Body of pancreas (tissue), 4 donors: ENCODE data around the gene GREM1. TPM values are rescaled to one million over a fixed set of nuclear protein-coding genes. Genes with fewer than 3 reads are reported as not detected.

ENCODE experiments used
- ATAC-seq: fragments of 150-250 bp; one replicate; pipeline ENCODE4 v1.9.1; 2016
- DNase-seq, 4 donors: peaks; one replicate each; pipeline ENCODE4 v3.0.0-alpha.2; 2019
- H3K27ac ChIP-seq, 4 donors: fragments of 200-600 bp; sonication (generic); 1 replicate in 3 of 4; 2 replicates in 1 of 4; pipeline versions ENCODE4 v1.5.1 to v1.6.1; 2016 to 2019; ENCODE audit warnings: mild to moderate bottlenecking in 1 of 4, mixed read lengths in 1 of 4, moderate library complexity in 1 of 4
- H3K27me3 ChIP-seq, 2 donors: fragments of 200-600 bp; sonication (generic); one replicate each; pipeline ENCODE4 v1.6.0; 2016; ENCODE audit warnings: mild to moderate bottlenecking in 1 of 2
- H3K36me3 ChIP-seq, 2 donors: fragments of 200-600 bp; sonication (generic); replicated peaks in 1 of 2; 2 replicates each; pipeline ENCODE4 v1.5.1; 2016; ENCODE audit warnings: low read depth in 2 of 2; ENCODE audit not compliant: insufficient read depth in 1 of 2
- H3K4me1 ChIP-seq: fragments of 200-600 bp; sonication (generic); one replicate; pipeline ENCODE4 v1.6.0; 2016
- H3K4me3 ChIP-seq, 2 donors: fragments of 200-600 bp; sonication (generic); 1 replicate in 1 of 2; 2 replicates in 1 of 2; pipeline ENCODE4 v1.5.1; 2016 to 2019
- H3K9me3 ChIP-seq, 3 donors: fragments of 200-600 bp; sonication (generic); 1 replicate in 2 of 3; 2 replicates in 1 of 3; pipeline ENCODE4 v1.5.1; 2016
- POLR2A ChIP-seq, 3 donors: fragments of 450-650 bp; IDR thresholded peaks; one replicate each; pipeline ENCODE4 v1.6.1; 2016; ENCODE audit warnings: antibody characterized with exemption in 3 of 3, mild to moderate bottlenecking in 2 of 3
- WGBS, 2 donors: methylation state at CpG; one replicate each; pipeline ENCODE4 v1.1.5; 2017; 5-methylcytosine and 5-hydroxymethylcytosine counted together
- intact Hi-C: fragments of 100-400 bp; cut with DNase I; formaldehyde crosslinking; loops from one replicate; pipeline ENCODE4 v1.15.1; 2023
- total RNA-seq, 2 donors: library from RNA; depleted of rRNA; stranded (reverse); fragments of >200 nt; gene quantifications; one replicate each; pipeline ENCODE4 v1.1.0, GENCODE V29; 2016
- TF ChIP-seq, protein P1 (sequence below), 7 experiments: fragments of 450-650 bp in 4 of 7; fragments of 200-600 bp in 3 of 7; sonication (generic) in 3 of 7; IDR thresholded peaks; one replicate each; pipeline ENCODE4 v1.5.1; 2016 to 2019; ENCODE audit warnings: antibody characterized with exemption in 7 of 7

The GREM1 gene
- total RNA-seq, 2 donors from 2014 or later: under 0.01 to 6.5 TPM

DNA sequence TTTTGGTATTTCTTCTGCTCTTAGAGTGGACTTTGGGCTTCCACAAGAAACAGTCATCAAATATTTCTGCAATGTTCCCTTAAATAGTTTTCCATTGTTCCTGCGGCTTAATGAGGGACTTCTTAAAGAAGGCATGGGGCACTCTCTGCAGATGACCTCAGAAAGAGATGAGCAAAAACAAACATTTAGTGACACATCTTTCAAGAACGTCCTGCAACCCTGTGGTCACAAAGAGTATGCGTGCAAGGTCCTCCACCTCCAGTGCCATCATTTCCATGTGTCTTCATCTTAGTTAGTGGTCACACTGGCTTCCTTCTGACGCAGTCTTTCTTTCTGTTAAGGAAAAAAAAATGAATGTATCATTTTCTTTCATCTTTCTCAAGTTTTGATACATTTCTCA lies 56.2 kb downstream of the GREM1 start:
- H3K27ac ChIP-seq: no peak overlapping the region
- DNase-seq: no peak
- no peak overlapping the region for H3K4me3 ChIP-seq
- H3K27me3 ChIP-seq: no peaks in the 10 kb centered on the region
- no peak for ATAC-seq
- TF ChIP-seq, protein P1, sequence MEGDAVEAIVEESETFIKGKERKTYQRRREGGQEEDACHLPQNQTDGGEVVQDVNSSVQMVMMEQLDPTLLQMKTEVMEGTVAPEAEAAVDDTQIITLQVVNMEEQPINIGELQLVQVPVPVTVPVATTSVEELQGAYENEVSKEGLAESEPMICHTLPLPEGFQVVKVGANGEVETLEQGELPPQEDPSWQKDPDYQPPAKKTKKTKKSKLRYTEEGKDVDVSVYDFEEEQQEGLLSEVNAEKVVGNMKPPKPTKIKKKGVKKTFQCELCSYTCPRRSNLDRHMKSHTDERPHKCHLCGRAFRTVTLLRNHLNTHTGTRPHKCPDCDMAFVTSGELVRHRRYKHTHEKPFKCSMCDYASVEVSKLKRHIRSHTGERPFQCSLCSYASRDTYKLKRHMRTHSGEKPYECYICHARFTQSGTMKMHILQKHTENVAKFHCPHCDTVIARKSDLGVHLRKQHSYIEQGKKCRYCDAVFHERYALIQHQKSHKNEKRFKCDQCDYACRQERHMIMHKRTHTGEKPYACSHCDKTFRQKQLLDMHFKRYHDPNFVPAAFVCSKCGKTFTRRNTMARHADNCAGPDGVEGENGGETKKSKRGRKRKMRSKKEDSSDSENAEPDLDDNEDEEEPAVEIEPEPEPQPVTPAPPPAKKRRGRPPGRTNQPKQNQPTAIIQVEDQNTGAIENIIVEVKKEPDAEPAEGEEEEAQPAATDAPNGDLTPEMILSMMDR (IDR thresholded peaks at IDR 0.05): no peak
- TF ChIP-seq POLR2A (IDR thresholded peaks at IDR 0.05): no peak
- intact Hi-C loops: no loop called here
- no peaks in the 10 kb centered on the region for H3K4me1 ChIP-seq
- WGBS, 2 donors: 76 to 85% methylated on average over 4 of the region's 4 CpGs
- no peaks in the 10 kb centered on the region for H3K36me3 ChIP-seq
- H3K9me3 ChIP-seq: no peaks in the 10 kb centered on the region

DNA sequence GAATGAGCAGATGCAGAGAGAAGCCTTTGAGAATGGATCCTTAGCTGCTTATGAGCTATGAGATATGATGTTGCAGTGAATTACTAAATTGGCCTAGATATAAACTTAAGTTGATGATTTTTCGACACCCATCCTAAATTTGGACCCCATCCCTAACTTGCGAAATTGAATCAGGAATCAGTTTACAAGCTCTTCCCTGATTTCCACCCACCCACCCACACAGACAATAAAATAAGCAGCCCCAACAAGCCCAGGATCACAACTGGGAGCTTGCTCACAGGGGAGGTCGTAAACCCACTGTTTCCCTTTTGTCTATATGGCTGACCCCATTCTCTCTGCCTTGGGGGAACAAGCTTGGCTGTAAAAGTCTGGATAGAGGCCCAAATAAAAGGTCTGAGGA lies 57.3 kb downstream of the GREM1 start:
- Histone ChIP-seq H3K9me3 (no peaks in the 10 kb centered on the region), H3K27me3 (no peaks in the 10 kb centered on the region), H3K27ac (no peak overlapping the region), H3K4me3 (no peak overlapping the region), H3K4me1 (no peaks in the 10 kb centered on the region), H3K36me3 (no peaks in the 10 kb centered on the region)
- ATAC-seq (no peak), DNase-seq (no peak)
- intact Hi-C loops: no loop called here
- 72 to 91% methylated on average over 3 of the region's 3 CpGs for WGBS, 2 donors
- TF ChIP-seq, protein P1 (IDR thresholded peaks at IDR 0.05): no peak
- no peak for TF ChIP-seq POLR2A (IDR thresholded peaks at IDR 0.05)

DNA sequence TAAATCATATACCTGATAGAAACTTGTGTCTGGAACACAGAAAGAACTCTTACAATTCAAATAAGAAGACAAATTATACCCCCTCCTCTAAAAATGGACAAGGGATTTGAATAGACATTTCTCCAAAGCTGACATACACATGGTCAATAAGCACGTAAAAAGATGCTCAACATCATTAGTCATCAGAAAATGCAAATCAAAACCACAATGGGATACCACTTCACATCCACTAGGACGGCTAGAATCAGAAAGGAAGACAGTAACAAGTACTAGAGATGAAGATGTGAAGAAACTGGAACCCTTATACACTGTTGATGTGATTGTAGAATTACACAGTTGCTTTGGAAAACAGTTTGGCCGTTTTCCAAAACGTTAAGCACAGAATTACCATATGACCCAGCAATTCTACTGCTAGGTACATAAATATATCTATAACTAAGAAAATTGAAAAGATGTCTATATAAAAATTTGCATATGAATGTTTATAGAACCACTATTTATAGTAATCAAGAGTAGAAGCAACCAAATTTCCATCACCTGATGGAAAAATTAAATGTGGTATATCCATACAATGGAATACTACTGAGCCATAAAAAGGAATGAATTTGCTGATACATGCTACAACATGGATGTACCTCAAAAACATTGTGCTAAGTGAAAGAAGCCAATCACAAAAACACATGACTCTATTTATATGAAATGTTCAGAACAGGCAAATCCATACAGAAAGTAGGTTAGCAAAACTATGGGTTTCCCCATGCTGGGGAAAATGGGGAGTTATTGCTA lies 60.8 kb downstream of the GREM1 start:
- Histone ChIP-seq H3K4me1 (no peaks in the 10 kb centered on the region), H3K9me3 (no peaks in the 10 kb centered on the region), H3K27me3 (no peaks in the 10 kb centered on the region), H3K36me3 (no peaks in the 10 kb centered on the region), H3K27ac (no peak overlapping the region), H3K4me3 (no peak overlapping the region)
- no peak for TF ChIP-seq POLR2A (IDR thresholded peaks at IDR 0.05)
- TF ChIP-seq, protein P1 (IDR thresholded peaks at IDR 0.05): no peak
- intact Hi-C loops: no loop called here
- DNase-seq (no peak), ATAC-seq (no peak)
- 63 to 70% methylated on average over 4 of the region's 4 CpGs for WGBS, 2 donors

DNA sequence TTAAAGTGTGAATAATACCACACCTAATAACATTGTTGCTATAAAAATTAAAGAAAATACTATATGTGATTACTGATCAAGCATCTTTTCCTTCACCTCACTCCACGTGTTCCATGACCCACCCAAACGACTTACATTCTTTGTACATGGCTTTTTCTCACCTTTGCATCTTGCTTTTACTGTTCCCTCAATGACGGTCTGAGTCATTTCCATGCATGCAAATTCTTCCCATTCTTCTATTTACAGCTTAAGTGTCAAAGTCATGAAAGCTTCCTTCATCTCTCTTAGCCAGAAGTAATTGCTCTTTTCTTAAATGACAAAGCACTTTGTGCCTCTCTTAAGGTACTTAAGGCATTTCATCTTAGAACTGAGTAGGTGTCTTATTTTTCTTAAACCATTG lies 64.0 kb downstream of the GREM1 start:
- Histone ChIP-seq H3K36me3 (no peaks in the 10 kb centered on the region), H3K4me1 (no peaks in the 10 kb centered on the region), H3K4me3 (no peak overlapping the region), H3K27me3 (no peaks in the 10 kb centered on the region), H3K9me3 (no peaks in the 10 kb centered on the region), H3K27ac (no peak overlapping the region)
- 79 to 84% methylated on average over 3 of the region's 3 CpGs for WGBS, 2 donors
- no peak for ATAC-seq
- TF ChIP-seq, protein P1 (IDR thresholded peaks at IDR 0.05): no peak
- TF ChIP-seq POLR2A (IDR thresholded peaks at IDR 0.05): no peak
- intact Hi-C loops: no loop called here
- DNase-seq: no peak

DNA sequence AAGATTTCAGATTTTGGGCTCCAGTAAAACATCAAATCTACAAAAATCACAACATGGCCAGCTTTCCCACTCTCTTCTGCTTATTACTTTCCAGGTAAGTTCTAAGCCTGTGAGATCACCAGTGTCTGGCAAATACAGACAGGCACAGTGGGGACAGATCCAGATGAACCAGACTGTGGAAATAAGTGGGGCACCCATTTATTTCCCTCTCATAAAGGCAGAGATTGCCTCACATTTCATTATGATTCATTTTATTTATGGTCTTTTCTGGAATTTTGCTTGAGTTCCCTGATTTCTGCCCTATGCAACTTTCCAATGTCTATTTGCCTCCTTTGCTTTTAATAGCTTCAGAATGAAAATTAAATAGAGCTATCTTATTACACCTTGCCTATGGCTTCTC lies 66.8 kb downstream of the GREM1 start:
- no peaks in the 10 kb centered on the region for H3K36me3 ChIP-seq
- ATAC-seq (no peak), DNase-seq (no peak)
- no peaks in the 10 kb centered on the region for H3K4me1 ChIP-seq
- no peaks in the 10 kb centered on the region for H3K27me3 ChIP-seq
- no peak overlapping the region for H3K4me3 ChIP-seq
- no peaks in the 10 kb centered on the region for H3K9me3 ChIP-seq
- no peak overlapping the region for H3K27ac ChIP-seq
- intact Hi-C loops: no loop called here
- no peak for TF ChIP-seq POLR2A (IDR thresholded peaks at IDR 0.05)
- TF ChIP-seq, protein P1 (IDR thresholded peaks at IDR 0.05): no peak
